ENCODE measurements around the gene MLEC. TPM values are rescaled to one million over a fixed set of nuclear protein-coding genes. Genes with fewer than 3 reads are reported as not detected.

MLEC gene
- total RNA-seq, 1 donor from 2014 or later, result 50.8 TPM

- no peak overlapping the region for H3K27ac Mint-ChIP-seq (ENCODE audit: unreplicated experiment)
- H3K36me3 Mint-ChIP-seq (ENCODE audit: unreplicated experiment), result no peaks in the 10 kb centered on the region
- H3K9me3 Mint-ChIP-seq (ENCODE audit: unreplicated experiment), result no peaks in the 10 kb centered on the region
- no peaks in the 10 kb centered on the region for H3K4me1 Mint-ChIP-seq (ENCODE audit: low read depth, unreplicated experiment)
- H3K27me3 Mint-ChIP-seq (ENCODE audit: unreplicated experiment), result no peaks in the 10 kb centered on the region
- TF ChIP-seq, protein P1, sequence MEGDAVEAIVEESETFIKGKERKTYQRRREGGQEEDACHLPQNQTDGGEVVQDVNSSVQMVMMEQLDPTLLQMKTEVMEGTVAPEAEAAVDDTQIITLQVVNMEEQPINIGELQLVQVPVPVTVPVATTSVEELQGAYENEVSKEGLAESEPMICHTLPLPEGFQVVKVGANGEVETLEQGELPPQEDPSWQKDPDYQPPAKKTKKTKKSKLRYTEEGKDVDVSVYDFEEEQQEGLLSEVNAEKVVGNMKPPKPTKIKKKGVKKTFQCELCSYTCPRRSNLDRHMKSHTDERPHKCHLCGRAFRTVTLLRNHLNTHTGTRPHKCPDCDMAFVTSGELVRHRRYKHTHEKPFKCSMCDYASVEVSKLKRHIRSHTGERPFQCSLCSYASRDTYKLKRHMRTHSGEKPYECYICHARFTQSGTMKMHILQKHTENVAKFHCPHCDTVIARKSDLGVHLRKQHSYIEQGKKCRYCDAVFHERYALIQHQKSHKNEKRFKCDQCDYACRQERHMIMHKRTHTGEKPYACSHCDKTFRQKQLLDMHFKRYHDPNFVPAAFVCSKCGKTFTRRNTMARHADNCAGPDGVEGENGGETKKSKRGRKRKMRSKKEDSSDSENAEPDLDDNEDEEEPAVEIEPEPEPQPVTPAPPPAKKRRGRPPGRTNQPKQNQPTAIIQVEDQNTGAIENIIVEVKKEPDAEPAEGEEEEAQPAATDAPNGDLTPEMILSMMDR (IDR thresholded peaks at IDR 0.05; ENCODE audit: partially characterized antibody, unreplicated experiment), result no peak
- no peak for DNase-seq
- no peak overlapping the region for H3K4me3 Mint-ChIP-seq (ENCODE audit: unreplicated experiment)
These were observed 12.6 kb downstream of the MLEC start for GRCh38 chr12:120699553-120699952.

DNA sequence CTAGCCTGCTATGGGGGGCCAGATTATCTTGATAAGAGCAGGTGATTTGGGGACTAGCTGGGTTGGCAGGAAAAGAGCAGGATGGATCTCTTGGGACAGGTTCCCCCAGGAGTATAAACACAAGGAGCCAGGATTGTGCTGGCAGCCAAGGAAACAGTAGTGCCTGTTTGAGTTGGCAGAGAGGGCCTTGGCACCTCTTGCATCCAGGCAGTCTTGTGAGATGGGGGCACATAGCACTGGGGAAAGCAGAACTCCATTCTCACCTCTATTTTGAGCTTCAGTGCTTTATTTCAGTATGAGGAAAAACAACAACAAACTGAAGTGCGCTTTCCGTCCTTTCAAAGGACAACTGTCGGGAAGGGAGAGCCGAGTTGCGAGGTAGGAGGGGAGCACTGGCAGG is 13.9 kb downstream of the MLEC start:
- H3K27ac Mint-ChIP-seq (ENCODE audit: unreplicated experiment), result no peak overlapping the region

DNA sequence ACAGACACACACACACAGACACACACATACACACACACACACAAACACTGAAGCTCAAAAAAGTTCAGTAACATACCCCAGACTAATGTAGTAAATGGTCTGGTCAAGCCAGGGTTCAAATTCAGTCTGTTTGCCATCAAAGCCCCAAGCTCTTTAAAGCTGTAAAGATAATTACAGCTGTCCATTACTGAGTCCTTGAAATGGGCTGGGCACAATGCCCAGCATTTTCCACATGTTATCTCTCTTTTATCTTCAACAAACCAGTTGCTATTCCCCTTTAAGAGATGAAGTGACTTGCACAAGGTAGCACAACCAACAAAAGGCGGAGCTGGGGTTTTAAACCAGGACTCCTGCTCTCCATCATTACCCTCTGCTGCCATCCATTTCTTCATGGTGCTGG is 15.7 kb downstream of the MLEC start:
- H3K36me3 Mint-ChIP-seq (ENCODE audit: unreplicated experiment), result no peaks in the 10 kb centered on the region
- DNase-seq, result no peak
- TF ChIP-seq, protein P1 (IDR thresholded peaks at IDR 0.05; ENCODE audit: partially characterized antibody, unreplicated experiment), result no peak
- H3K4me1 Mint-ChIP-seq (ENCODE audit: low read depth, unreplicated experiment), result no peaks in the 10 kb centered on the region
- no peak overlapping the region for H3K4me3 Mint-ChIP-seq (ENCODE audit: unreplicated experiment)
- H3K27ac Mint-ChIP-seq (ENCODE audit: unreplicated experiment), result no peak overlapping the region
- H3K9me3 Mint-ChIP-seq (ENCODE audit: unreplicated experiment), result no peaks in the 10 kb centered on the region
- H3K27me3 Mint-ChIP-seq (ENCODE audit: unreplicated experiment), result no peaks in the 10 kb centered on the region

More for the DNA sequence above, 13.9 kb downstream of the MLEC start:
- H3K9me3 Mint-ChIP-seq (ENCODE audit: unreplicated experiment), result no peaks in the 10 kb centered on the region
- DNase-seq, result no peak
- H3K36me3 Mint-ChIP-seq (ENCODE audit: unreplicated experiment), result no peaks in the 10 kb centered on the region
- no peaks in the 10 kb centered on the region for H3K27me3 Mint-ChIP-seq (ENCODE audit: unreplicated experiment)
- H3K4me1 Mint-ChIP-seq (ENCODE audit: low read depth, unreplicated experiment), result no peaks in the 10 kb centered on the region
- no peak overlapping the region for H3K4me3 Mint-ChIP-seq (ENCODE audit: unreplicated experiment)
- TF ChIP-seq, protein P1 (IDR thresholded peaks at IDR 0.05; ENCODE audit: partially characterized antibody, unreplicated experiment), result no peak

GRCh38 chr12:120703311-120703942 is 16.5 kb downstream of the MLEC start:
- TF ChIP-seq, protein P1 (IDR thresholded peaks at IDR 0.05; ENCODE audit: partially characterized antibody, unreplicated experiment), result no peak
- Mint-ChIP-seq H3K27ac (ENCODE audit: unreplicated experiment) (no peak overlapping the region), H3K27me3 (ENCODE audit: unreplicated experiment) (no peaks in the 10 kb centered on the region), H3K9me3 (ENCODE audit: unreplicated experiment) (no peaks in the 10 kb centered on the region), H3K36me3 (ENCODE audit: unreplicated experiment) (no peaks in the 10 kb centered on the region), H3K4me3 (ENCODE audit: unreplicated experiment) (no peak overlapping the region), H3K4me1 (ENCODE audit: low read depth, unreplicated experiment) (no peaks in the 10 kb centered on the region)
- DNase-seq, result no peak

DNA sequence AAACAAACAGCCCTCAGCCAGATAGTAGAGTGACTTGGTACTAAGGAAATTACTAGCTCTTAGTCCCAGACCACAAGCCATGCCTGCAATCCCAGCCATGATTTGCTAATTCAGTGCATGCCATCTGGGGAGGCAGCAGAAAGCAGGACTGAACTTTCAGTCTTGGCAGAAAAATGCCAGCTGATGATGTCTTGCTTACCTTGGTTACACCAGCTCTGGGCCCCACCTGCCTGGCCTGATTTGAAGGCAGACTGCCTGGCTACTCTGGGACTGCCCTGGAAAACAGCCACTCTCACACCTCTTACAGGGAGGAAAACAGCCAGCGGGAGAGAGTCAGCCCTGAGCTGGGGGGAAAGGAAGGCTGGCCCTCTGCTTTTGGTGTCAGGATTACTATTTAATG is 18.7 kb downstream of the MLEC start:
- Mint-ChIP-seq H3K4me3 (ENCODE audit: unreplicated experiment) (no peak overlapping the region), H3K27ac (ENCODE audit: unreplicated experiment) (no peak overlapping the region), H3K9me3 (ENCODE audit: unreplicated experiment) (no peaks in the 10 kb centered on the region), H3K27me3 (ENCODE audit: unreplicated experiment) (peaks cover 2% of the 10 kb centered on the region), H3K4me1 (ENCODE audit: low read depth, unreplicated experiment) (peaks cover 5% of the 10 kb centered on the region), H3K36me3 (ENCODE audit: unreplicated experiment) (no peaks in the 10 kb centered on the region)
- DNase-seq, result no peak
- TF ChIP-seq, protein P1 (IDR thresholded peaks at IDR 0.05; ENCODE audit: partially characterized antibody, unreplicated experiment), result no peak

Data from glutamatergic neuron (in vitro differentiated cells).